Measurements from ENCODE around the gene MTERF1. TPM values are rescaled to one million over a fixed set of nuclear protein-coding genes. Genes with fewer than 3 reads are reported as not detected.

Gene MTERF1
- total and polyA plus RNA-seq, 9 of the 15 experiments (the other 6 are each of a cell fraction or from before 2014, with no cell fraction given): 15.7 to 49.2 (median 29.1) TPM

DNA sequence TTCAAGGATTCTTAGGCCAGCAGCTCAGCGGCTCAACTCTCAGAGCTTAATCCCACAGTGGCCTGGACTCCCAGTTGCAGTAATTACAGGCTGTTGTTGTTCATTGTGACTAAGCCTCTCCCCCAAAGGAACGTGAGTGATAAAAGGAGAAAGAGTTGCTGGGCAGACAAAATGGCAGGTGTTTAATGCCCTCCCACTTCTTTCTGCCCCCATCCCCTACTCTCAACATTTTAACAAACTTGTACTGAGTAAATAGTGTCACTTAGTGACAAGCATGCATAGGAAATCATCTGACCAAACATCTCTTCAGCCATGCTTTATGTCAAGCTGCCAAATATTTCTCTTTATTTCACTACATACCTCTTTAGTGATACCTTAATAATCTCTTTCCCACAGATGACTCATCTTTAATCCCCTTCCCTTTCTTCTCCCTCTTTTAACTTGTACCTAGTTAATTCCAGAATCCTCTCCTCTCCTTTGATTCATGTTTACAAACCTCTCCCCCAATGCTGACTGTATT, 12.4 kb upstream of the MTERF1 start (continued):
- peak; percentile 79 for TF ChIP-seq BHLHE40 (IDR thresholded peaks at IDR 0.05; ENCODE audit: low read length)
- no peak for TF ChIP-seq SMARCA5 (IDR thresholded peaks at IDR 0.05)
- peak; percentile 42 to 68; a peak in 2 of 4 replicates for TF ChIP-seq FOXK2 (conservative IDR thresholded peaks at IDR 0.05 in 1 of 2, IDR thresholded peaks at IDR 0.05 in 1 of 2; ENCODE audit: low read depth in 2 of 2)
- TF ChIP-seq FIP1L1 (IDR thresholded peaks at IDR 0.05; ENCODE audit: low read depth, low read length, poor library complexity, severe bottlenecking): no peak

DNA sequence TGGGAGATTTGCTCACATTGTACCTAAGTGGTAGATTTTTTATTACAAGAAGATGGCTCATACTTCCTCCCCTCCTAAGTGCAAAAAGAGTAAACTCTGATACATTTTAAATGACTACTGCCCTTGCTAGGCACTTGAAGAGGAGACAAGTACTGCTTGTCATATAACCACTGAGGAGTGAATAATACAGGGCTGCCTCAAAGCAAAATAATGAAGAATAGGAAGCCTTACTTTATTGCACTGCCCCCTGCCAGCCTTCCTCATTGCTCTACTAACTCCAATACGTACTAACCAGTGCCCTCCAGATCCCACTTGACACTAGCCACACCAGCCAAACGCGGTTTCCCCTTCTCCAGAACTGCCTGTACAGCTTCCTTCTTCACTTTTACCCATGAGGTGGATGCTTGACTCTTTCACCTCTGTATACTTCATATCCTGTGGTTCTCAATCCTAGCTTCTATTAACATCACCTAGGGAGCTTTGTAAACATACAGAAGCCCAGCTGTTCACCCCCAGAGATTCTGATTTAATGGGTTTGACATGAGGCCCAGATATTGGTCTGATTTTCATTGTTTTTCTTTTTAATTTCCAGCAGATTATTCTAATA, 11.7 kb upstream of the MTERF1 start:
- H3K27ac ChIP-seq (ENCODE audit: extremely low read depth, low read depth, low read length): no peak overlapping the region
- no TSS peak for BruUV-seq (replicated peaks)
- TF ChIP-seq, protein P1, sequence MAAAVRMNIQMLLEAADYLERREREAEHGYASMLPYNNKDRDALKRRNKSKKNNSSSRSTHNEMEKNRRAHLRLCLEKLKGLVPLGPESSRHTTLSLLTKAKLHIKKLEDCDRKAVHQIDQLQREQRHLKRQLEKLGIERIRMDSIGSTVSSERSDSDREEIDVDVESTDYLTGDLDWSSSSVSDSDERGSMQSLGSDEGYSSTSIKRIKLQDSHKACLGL (CRISPR knock-in tag; IDR thresholded peaks at IDR 0.05; ENCODE audit: borderline replicate concordance, poor library complexity, severe bottlenecking): no peak
- TF ChIP-seq ZNF384 (IDR thresholded peaks at IDR 0.05; ENCODE audit: low read depth, low read length) (no peak), ZNF561 (CRISPR knock-in tag; conservative IDR thresholded peaks at IDR 0.05) (no peak), ZNF444 (CRISPR knock-in tag; IDR thresholded peaks at IDR 0.05) (no peak), HCFC1 (IDR thresholded peaks at IDR 0.05; ENCODE audit: low read depth, low read length) (no peak), ZBTB1 (CRISPR knock-in tag; IDR thresholded peaks at IDR 0.05; ENCODE audit: borderline replicate concordance, low read depth) (no peak), KDM2B (CRISPR knock-in tag; IDR thresholded peaks at IDR 0.05) (no peak), MAFG (tag; conservative IDR thresholded peaks at IDR 0.05) (no peak), PHF20 (IDR thresholded peaks at IDR 0.05; ENCODE audit: partially characterized antibody) (no peak)

More for the DNA sequence above, 11.7 kb upstream of the MTERF1 start:
- peak; percentile 32 for ATAC-seq
- peak overlapping the region; percentile 47 for H2AFZ ChIP-seq (ENCODE audit: low read depth, low read length)
- CTCF ChIA-PET (ENCODE audit: low intra/inter-chr PET ratio): no interaction called here
- no peak for DNase-seq (ENCODE audit: extremely low read depth in 1 of 4, low spot score in 3 of 4)
- H3K9me3 ChIP-seq (replicated peaks; ENCODE audit: control insufficient read depth, insufficient read depth, low read depth, low read length): no peaks in the 10 kb centered on the region
- H3K27me3 ChIP-seq (ENCODE audit: control insufficient read depth in 2 of 2, insufficient read depth in 2 of 2, low read length in 2 of 2): no peaks in the 10 kb centered on the region
- intact Hi-C loops (cut with micrococcal nuclease) (no loop called here), in situ Hi-C loops (cut with MboI) (no loop called here)
- no peak overlapping the region for H3K4me2 ChIP-seq (ENCODE audit: insufficient read depth, low read length)
- WGBS (ENCODE audit: insufficient coverage, low coverage, missing lambda C conversion rate): 51% methylated on average over 3 of the region's 3 CpGs
- H3K4me3 ChIP-seq: no peak overlapping the region
- H3K79me2 ChIP-seq (ENCODE audit: control insufficient read depth, insufficient read depth, low read length): no peaks in the 10 kb centered on the region
- no peaks in the 10 kb centered on the region for H3K36me3 ChIP-seq (ENCODE audit: control insufficient read depth, insufficient read depth, low read length)
- no peak for FAIRE-seq
- POLR2A ChIA-PET: interaction anchor here (0.6 to 1.5 kb wide), 5 partner anchors 13 to 1359 kb away, joined by 3 to 5 read pairs (median 4); partner anchors contain the start of gene AKAP9
- H3K9me1 ChIP-seq (ENCODE audit: control insufficient read depth, insufficient read depth, low read length): no peaks in the 10 kb centered on the region
- H3K4me1 ChIP-seq (replicated peaks in 1 of 2; ENCODE audit: control insufficient read depth in 2 of 2, insufficient read depth in 2 of 2, low read length in 2 of 2): peaks cover 0 to 24% of the 10 kb centered on the region in 2 experiments; a peak in 3 of 5 replicates
- no peaks in the 10 kb centered on the region for H4K20me1 ChIP-seq (replicated peaks; ENCODE audit: control insufficient read depth, insufficient read depth, low read length)
- H3K9ac ChIP-seq (ENCODE audit: insufficient read depth in 1 of 2, low read depth in 2 of 2, low read length in 2 of 2): no peak overlapping the region

Measured in K562 (cell line).